Measurements from ENCODE around the gene LRRC55. TPM values are rescaled to one million over a fixed set of nuclear protein-coding genes. Genes with fewer than 3 reads are reported as not detected.
A peak's percentile ranks its signal among the peaks of the same experiment; 100 is the strongest.

Gene LRRC55
- total and polyA plus RNA-seq, 9 of the 15 experiments (the other 6 are each of a cell fraction or from before 2014, with no cell fraction given): not detected

GRCh38 chr11:57135020-57135751 is 46.6 kb upstream of the LRRC55 start:
- no peak for FAIRE-seq
- H2AFZ ChIP-seq (ENCODE audit: low read depth, low read length): no peak overlapping the region
- no peaks in the 10 kb centered on the region for H3K4me1 ChIP-seq (replicated peaks in 1 of 2; ENCODE audit: control insufficient read depth in 2 of 2, insufficient read depth in 2 of 2, low read length in 2 of 2)
- H3K27me3 ChIP-seq (ENCODE audit: control insufficient read depth in 2 of 2, insufficient read depth in 2 of 2, low read length in 2 of 2): no peaks in the 10 kb centered on the region
- 71% methylated on average over 3 of the region's 3 CpGs for WGBS (ENCODE audit: insufficient coverage, low coverage, missing lambda C conversion rate)
- H3K9me1 ChIP-seq (ENCODE audit: control insufficient read depth, insufficient read depth, low read length): no peaks in the 10 kb centered on the region
- in situ Hi-C loops (cut with MboI) (no loop called here), intact Hi-C loops (cut with micrococcal nuclease) (no loop called here)
- BruUV-seq (replicated peaks): no TSS peak
- no peak overlapping the region for H3K4me3 ChIP-seq
- TF ChIP-seq ZNF316 (IDR thresholded peaks at IDR 0.05) (peak; percentile 52), CBX8 (IDR thresholded peaks at IDR 0.05; ENCODE audit: borderline replicate concordance, extremely low read depth, low read depth, low read length, poor library complexity, severe bottlenecking) (no peak), FOS (IDR thresholded peaks at IDR 0.05; ENCODE audit: extremely low read depth, insufficient read length) (no peak), CEBPB (tag; IDR thresholded peaks at IDR 0.05) (peak; percentile 72), RBM22 (IDR thresholded peaks at IDR 0.05; ENCODE audit: low read depth, low read length, poor library complexity, severe bottlenecking) (no peak), HMGXB4 (CRISPR knock-in tag; IDR thresholded peaks at IDR 0.05) (no peak), LCOR (CRISPR knock-in tag; IDR thresholded peaks at IDR 0.05) (no peak), CEBPG (CRISPR knock-in tag; IDR thresholded peaks at IDR 0.05) (no peak), CEBPG (tag; conservative IDR thresholded peaks at IDR 0.05 in 1 of 2, IDR thresholded peaks at IDR 0.05 in 1 of 2) (peak; percentile 69 to 79), SNRNP70 (optimal IDR thresholded peaks at IDR 0.05; ENCODE audit: low read depth, low read length) (no peak), MAZ (CRISPR knock-in tag; conservative IDR thresholded peaks at IDR 0.05 in 1 of 2, IDR thresholded peaks at IDR 0.05 in 1 of 2) (no peak), MYNN (IDR thresholded peaks at IDR 0.05) (no peak), MYNN (CRISPR knock-in tag; IDR thresholded peaks at IDR 0.05) (no peak), ZSCAN32 (CRISPR knock-in tag; IDR thresholded peaks at IDR 0.05) (no peak), C11orf30 (IDR thresholded peaks at IDR 0.05; ENCODE audit: low read depth) (peak; percentile 19; the same call in 1 of the 2 replicates)
- TF ChIP-seq, protein P1, sequence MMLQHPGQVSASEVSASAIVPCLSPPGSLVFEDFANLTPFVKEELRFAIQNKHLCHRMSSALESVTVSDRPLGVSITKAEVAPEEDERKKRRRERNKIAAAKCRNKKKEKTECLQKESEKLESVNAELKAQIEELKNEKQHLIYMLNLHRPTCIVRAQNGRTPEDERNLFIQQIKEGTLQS (IDR thresholded peaks at IDR 0.05): peak; percentile 53; the same call in 1 of the 2 replicates
- TF ChIP-seq, protein P1 (CRISPR knock-in tag; conservative IDR thresholded peaks at IDR 0.05): no peak
- TF ChIP-seq, protein P2, sequence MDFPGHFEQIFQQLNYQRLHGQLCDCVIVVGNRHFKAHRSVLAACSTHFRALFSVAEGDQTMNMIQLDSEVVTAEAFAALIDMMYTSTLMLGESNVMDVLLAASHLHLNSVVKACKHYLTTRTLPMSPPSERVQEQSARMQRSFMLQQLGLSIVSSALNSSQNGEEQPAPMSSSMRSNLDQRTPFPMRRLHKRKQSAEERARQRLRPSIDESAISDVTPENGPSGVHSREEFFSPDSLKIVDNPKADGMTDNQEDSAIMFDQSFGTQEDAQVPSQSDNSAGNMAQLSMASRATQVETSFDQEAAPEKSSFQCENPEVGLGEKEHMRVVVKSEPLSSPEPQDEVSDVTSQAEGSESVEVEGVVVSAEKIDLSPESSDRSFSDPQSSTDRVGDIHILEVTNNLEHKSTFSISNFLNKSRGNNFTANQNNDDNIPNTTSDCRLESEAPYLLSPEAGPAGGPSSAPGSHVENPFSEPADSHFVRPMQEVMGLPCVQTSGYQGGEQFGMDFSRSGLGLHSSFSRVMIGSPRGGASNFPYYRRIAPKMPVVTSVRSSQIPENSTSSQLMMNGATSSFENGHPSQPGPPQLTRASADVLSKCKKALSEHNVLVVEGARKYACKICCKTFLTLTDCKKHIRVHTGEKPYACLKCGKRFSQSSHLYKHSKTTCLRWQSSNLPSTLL (IDR thresholded peaks at IDR 0.05): no peak
- no peak overlapping the region for H3K4me2 ChIP-seq (ENCODE audit: insufficient read depth, low read length)
- ChIA-PET POLR2A (interaction anchor here (0.6 to 1.2 kb wide), 3 partner anchors 105 to 159 kb away, joined by 3 to 4 read pairs (median 3); no protein-coding TSS in a partner anchor), CTCF (ENCODE audit: low intra/inter-chr PET ratio) (no interaction called here)
- no peak overlapping the region for H3K9ac ChIP-seq (ENCODE audit: insufficient read depth in 1 of 2, low read depth in 2 of 2, low read length in 2 of 2)
- no peak overlapping the region for H3K27ac ChIP-seq (ENCODE audit: extremely low read depth, low read depth, low read length)
- H3K9me3 ChIP-seq (replicated peaks; ENCODE audit: control insufficient read depth, insufficient read depth, low read depth, low read length): no peaks in the 10 kb centered on the region
- no peak for ATAC-seq
- H3K79me2 ChIP-seq (ENCODE audit: control insufficient read depth, insufficient read depth, low read length): no peaks in the 10 kb centered on the region
- no peaks in the 10 kb centered on the region for H4K20me1 ChIP-seq (replicated peaks; ENCODE audit: control insufficient read depth, insufficient read depth, low read length)
- H3K36me3 ChIP-seq (ENCODE audit: control insufficient read depth, insufficient read depth, low read length): no peaks in the 10 kb centered on the region
- no peak for DNase-seq (ENCODE audit: extremely low read depth in 1 of 4, low spot score in 3 of 4)
